CD4-positive, alpha-beta T cell treated with Interleukin-10 for 1 hour (primary cell): ENCODE measurements around the gene TSPOAP1.

Experiments
- DNase-seq: peaks from one replicate; pipeline ENCODE4 v3.0.0-alpha.2; 2020

The TSPOAP1 gene, protein sequence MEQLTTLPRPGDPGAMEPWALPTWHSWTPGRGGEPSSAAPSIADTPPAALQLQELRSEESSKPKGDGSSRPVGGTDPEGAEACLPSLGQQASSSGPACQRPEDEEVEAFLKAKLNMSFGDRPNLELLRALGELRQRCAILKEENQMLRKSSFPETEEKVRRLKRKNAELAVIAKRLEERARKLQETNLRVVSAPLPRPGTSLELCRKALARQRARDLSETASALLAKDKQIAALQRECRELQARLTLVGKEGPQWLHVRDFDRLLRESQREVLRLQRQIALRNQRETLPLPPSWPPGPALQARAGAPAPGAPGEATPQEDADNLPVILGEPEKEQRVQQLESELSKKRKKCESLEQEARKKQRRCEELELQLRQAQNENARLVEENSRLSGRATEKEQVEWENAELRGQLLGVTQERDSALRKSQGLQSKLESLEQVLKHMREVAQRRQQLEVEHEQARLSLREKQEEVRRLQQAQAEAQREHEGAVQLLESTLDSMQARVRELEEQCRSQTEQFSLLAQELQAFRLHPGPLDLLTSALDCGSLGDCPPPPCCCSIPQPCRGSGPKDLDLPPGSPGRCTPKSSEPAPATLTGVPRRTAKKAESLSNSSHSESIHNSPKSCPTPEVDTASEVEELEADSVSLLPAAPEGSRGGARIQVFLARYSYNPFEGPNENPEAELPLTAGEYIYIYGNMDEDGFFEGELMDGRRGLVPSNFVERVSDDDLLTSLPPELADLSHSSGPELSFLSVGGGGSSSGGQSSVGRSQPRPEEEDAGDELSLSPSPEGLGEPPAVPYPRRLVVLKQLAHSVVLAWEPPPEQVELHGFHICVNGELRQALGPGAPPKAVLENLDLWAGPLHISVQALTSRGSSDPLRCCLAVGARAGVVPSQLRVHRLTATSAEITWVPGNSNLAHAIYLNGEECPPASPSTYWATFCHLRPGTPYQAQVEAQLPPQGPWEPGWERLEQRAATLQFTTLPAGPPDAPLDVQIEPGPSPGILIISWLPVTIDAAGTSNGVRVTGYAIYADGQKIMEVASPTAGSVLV (N-terminal part only)

DNA sequence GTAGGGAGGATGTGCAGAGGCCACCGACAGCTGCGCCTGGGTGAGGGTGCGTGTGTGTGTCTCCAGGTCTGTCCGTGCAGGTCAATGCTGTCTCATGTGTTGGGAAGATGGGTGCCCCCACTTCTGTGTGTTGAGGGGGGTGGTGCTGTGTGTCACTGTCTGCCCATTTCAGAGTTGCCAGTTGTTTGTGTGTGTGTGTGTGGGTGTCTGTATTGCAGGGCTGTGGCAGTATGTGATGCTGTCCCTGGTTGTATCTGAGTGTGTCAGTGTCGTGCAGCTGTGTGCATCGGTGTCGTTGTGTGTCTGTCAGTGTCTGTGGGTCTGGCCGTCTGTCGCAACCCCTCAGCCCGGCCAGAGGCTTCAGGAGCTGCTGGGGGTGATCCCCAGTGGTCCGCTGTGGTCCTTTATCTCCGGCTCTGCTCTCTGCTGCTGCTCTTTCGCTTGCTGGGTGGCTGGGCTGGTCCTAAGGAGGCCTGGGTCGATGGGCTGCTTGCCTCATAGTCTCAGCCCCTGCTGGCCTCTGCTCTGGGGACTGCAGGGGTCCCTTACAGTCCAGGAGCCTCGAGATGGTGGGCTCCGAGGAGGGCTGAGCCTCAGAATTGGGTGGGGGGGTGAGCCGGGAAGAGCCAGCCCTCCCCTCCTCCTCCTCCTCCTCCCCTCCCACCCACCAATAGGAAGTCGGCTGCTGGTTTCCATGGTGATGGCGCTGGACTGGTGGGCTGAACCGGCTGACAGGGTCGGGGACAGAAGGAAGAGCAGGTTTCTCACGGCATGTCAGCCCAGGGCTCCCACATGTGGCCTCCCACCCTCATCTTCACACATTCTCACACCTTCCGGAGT lies at the start of gene TSPOAP1:
TSS of gene TSPOAP1 (minus strand) at position 601 of the 840 bp plus-strand sequence. CDS start 875 bp downstream, outside the sequence.
- DNase-seq: peak; percentile 86

GRCh38 chr17:58377661-58378060 lies 49.1 kb upstream of the TSPOAP1 start:
- DNase-seq: no peak

DNA sequence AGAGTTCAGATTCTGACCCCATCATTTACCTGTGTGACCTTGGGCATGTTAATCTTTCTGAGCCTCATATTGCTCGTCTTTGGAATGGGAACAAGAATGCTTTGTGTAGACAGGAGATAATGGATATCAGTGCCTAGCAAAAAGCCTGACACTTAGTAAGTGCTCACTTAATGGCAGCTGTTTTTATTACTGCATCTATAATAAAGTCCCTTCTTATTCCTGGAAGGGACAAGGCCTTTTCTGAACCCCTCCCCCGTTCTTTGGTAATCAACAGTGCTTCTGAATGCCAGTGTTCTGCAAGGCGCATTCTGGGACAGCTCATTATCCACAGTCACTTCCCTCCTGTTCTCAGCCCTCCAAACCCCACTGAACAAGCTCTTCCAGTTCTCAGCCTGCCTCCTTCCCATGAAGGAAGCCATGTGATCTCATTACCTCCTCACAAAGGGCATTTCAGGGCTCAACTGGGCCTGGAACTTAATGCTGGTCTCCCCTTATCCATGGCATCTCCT lies 48.6 kb upstream of the TSPOAP1 start:
- no peak for DNase-seq

DNA sequence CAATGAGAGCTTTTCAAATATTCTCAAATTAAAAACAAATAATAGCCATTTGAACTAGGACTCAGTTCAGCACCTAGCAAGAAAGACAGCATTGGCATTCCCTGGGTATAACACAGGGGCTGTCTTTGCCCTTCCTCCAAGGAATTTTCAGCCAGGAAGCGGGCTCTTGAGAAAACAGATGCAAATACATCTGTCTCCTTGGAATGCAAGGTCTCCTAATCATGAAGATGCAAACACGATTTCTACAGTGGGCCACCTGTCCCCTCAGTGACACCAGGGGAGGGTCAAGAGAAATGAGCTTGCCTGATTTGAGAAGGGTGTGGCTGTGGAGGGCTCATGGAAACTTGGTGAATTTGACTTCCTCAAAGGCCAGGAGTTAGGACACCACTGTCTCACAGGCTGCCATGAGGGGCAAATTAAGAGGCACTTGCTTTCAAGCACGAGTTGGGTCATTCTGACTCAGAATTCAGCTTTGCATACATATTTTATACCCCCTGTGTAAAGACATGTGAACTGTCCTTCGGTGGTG lies 47.9 kb upstream of the TSPOAP1 start:
- no peak for DNase-seq

DNA sequence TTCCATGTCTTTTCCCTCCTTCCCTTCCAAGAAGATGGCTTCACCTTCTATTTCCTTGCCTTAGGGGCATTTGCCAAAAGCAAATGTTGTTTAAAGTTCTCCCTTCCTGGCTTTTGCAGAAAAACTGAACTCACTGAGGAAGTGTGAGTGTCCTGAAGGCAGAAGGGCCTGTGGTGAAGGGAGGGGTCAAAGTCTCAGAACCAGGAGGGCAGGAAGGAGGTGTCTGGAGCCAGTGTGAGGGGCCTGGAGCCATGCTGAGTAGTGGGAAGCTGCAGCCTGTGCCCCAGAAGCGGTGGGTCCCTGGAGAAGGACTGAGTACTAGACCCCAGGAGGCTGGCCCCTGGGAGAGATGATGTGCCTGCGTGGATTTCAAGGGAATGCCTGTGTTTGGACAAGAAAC lies 47.2 kb upstream of the TSPOAP1 start:
- no peak for DNase-seq

- no peak for DNase-seq
Measured at GRCh38 chr17:58375256-58375655, 46.7 kb upstream of the TSPOAP1 start.

DNA sequence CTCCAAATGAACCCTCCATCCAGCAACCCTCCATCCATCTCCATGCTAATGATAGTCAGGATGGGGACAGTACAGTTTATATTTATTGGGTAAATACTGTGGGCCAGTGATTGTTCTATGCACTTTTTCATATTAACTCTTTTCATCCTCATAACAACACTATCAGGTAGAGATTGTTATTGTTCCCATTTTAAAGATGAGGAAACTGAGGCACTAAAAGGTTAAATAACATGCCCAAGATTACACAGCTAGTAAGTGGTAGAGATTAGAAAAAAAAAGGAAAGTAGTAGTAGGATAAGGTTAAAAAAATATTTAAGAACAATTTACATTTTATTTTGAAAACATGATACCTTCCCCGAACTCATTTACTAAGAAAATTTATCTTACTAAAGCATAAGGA lies 45.3 kb upstream of the TSPOAP1 start:
- DNase-seq: no peak

- no peak for DNase-seq
Measured at GRCh38 chr17:58373003-58373402, 44.4 kb upstream of the TSPOAP1 start.

GRCh38 chr17:58371300-58371950 lies 42.8 kb upstream of the TSPOAP1 start:
- DNase-seq: no peak

- no peak for DNase-seq
Measured at GRCh38 chr17:58370716-58371115, 42.1 kb upstream of the TSPOAP1 start.

GRCh38 chr17:58370309-58370708 lies 41.7 kb upstream of the TSPOAP1 start:
- no peak for DNase-seq

GRCh38 chr17:58369214-58370031 lies 40.8 kb upstream of the TSPOAP1 start:
- DNase-seq: no peak

DNA sequence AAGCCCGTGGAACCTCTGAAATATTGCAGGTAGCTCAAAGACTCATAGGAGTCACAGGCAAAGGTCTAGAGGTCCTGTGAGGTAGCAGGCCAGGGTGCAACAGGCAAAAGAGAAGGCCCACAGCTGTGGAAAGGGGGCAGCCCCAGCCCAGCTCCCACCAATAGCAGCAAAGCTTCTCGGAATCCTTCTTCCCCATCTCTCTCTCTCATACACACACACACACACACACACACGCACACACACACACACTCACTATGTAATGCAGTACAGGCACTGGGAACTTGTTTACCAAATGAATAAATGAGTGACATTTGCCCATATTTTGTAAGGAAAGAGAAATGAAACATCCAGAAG lies 40.2 kb upstream of the TSPOAP1 start:
- no peak for DNase-seq

- DNase-seq: no peak
Measured at GRCh38 chr17:58367461-58367860, 38.9 kb upstream of the TSPOAP1 start.

- DNase-seq: no peak
Measured at GRCh38 chr17:58365980-58366595, 37.5 kb upstream of the TSPOAP1 start.

- no peak for DNase-seq
Measured at GRCh38 chr17:58365185-58365979, 36.8 kb upstream of the TSPOAP1 start.

GRCh38 chr17:58364270-58364942 lies 35.8 kb upstream of the TSPOAP1 start:
- DNase-seq: no peak

DNA sequence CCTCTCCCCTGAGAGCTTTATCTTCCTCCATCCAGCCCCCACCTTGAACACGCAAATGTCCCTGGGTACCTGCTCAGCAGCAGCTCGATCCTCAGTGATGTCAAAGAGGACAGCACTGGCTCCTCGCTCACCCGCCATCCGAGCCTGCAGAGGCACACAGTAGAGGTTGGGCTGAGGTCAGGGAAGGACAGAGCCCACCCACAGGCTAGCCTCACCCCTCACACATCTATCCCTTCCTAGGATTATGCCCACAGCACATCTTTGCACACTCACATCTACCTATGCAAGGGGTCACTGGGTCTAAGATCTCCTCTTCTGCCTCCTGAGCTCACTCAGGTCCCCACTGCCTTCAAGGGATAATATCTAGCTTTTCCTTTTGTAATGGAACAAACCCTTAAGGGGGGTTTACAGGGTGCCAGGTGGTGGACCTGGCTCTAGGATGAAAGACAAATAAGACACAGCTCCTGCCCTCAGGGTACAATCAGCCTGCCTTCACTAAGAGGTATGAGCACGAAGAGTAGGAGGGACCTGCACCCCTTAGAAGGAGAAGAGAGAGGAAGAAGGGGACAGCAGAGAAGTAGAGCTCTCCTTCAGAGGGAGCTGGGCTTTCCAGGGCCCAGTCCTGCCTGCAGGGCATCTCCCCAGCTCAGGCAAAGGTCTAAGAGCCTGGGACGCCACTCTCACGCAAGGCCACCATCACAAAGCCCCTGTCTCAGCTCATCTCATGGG lies 35.0 kb upstream of the TSPOAP1 start:
- no peak for DNase-seq
